WTC11 (cell line): ENCODE measurements around the gene RPS16.

Experiments
- EMX1 ChIP-seq: fragments of 250-450 bp; sonication (Bioruptor Pico); IDR thresholded peaks from 2 replicates; pipeline ENCODE4 v1.8.0; 2021; ENCODE audit warnings: mild to moderate bottlenecking
- JUN ChIP-seq: sonication (generic); formaldehyde crosslinking; IDR thresholded peaks from 2 replicates; pipeline ENCODE4 v1.8.0; 2023; ENCODE audit warnings: mild to moderate bottlenecking, missing genetic modification reagents
- KAT7 ChIP-seq: sonication (generic); formaldehyde crosslinking; IDR thresholded peaks from 2 replicates; pipeline ENCODE4 v1.8.1; 2023; ENCODE audit warnings: missing genetic modification reagents, mild to moderate bottlenecking, borderline replicate concordance
- NFYB ChIP-seq: sonication (generic); formaldehyde crosslinking; conservative IDR thresholded peaks from 2 replicates; pipeline ENCODE4 v1.8.0; 2022; ENCODE audit warnings: low read depth, missing genetic modification reagents
- TF ChIP-seq, protein P1 (sequence below): fragments of 200-600 bp; IDR thresholded peaks from 2 replicates; pipeline ENCODE4 v1.8.0; 2022; ENCODE audit warnings: antibody characterized with exemption
- TF ChIP-seq, protein P2 (sequence below): sonication (generic); formaldehyde crosslinking; IDR thresholded peaks from 2 replicates; pipeline ENCODE4 v1.8.0; 2022; ENCODE audit warnings: mild to moderate bottlenecking, missing genetic modification reagents

DNA sequence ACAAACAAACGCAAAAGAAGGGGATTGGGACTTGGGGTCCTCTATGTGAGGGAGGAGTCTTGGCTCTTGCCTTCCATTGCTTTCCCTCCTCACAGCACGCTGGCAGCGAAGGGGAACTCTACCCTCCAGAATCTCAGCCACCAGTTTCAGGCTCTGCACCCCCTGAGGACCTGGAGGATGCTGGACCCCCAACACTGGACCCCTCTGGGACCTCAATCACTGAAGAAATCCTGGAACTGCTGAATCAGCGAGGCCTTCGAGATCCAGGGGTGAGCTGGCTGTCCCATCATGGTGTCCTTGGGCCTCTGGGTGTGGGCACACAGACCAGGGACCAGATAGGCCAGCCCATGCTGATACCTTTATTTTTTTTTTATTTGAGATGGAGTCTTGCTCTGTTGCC lies 13.7 kb downstream of the RPS16 start:
- TF ChIP-seq, protein P1, sequence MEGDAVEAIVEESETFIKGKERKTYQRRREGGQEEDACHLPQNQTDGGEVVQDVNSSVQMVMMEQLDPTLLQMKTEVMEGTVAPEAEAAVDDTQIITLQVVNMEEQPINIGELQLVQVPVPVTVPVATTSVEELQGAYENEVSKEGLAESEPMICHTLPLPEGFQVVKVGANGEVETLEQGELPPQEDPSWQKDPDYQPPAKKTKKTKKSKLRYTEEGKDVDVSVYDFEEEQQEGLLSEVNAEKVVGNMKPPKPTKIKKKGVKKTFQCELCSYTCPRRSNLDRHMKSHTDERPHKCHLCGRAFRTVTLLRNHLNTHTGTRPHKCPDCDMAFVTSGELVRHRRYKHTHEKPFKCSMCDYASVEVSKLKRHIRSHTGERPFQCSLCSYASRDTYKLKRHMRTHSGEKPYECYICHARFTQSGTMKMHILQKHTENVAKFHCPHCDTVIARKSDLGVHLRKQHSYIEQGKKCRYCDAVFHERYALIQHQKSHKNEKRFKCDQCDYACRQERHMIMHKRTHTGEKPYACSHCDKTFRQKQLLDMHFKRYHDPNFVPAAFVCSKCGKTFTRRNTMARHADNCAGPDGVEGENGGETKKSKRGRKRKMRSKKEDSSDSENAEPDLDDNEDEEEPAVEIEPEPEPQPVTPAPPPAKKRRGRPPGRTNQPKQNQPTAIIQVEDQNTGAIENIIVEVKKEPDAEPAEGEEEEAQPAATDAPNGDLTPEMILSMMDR: no peak
- TF ChIP-seq NFYB (no peak), JUN (no peak), KAT7 (no peak), EMX1 (CRISPR knock-in tag) (no peak)
- TF ChIP-seq, protein P2, sequence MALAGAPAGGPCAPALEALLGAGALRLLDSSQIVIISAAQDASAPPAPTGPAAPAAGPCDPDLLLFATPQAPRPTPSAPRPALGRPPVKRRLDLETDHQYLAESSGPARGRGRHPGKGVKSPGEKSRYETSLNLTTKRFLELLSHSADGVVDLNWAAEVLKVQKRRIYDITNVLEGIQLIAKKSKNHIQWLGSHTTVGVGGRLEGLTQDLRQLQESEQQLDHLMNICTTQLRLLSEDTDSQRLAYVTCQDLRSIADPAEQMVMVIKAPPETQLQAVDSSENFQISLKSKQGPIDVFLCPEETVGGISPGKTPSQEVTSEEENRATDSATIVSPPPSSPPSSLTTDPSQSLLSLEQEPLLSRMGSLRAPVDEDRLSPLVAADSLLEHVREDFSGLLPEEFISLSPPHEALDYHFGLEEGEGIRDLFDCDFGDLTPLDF (CRISPR knock-in tag): no peak
